Thymus (tissue), 11 donors: ENCODE results near the gene ABCC6. TPM values are rescaled to one million over a fixed set of nuclear protein-coding genes. Genes with fewer than 3 reads are reported as not detected.

Experiments used
- DNase-seq, 9 donors: peaks; one replicate each; pipeline ENCODE4 v3.0.0-alpha.2; 2013; ENCODE audit warnings: low spot score in 9 of 9, low read depth in 6 of 9, missing footprints in 1 of 9
- H3K27ac ChIP-seq, 2 donors: one replicate each; pipeline ENCODE4 v1.5.1; 2013; ENCODE audit warnings: control low read depth in 1 of 2, low read depth in 1 of 2, low read length in 1 of 2, mild to moderate bottlenecking in 1 of 2, moderate library complexity in 1 of 2
- H3K27me3 ChIP-seq, 2 donors: one replicate each; pipeline ENCODE4 v1.5.1; 2013; ENCODE audit warnings: low read length in 1 of 2; ENCODE audit not compliant: control insufficient read depth in 2 of 2, insufficient read depth in 1 of 2
- H3K36me3 ChIP-seq, 2 donors: one replicate each; pipeline ENCODE4 v1.5.1; 2013; ENCODE audit warnings: low read length in 1 of 2, mild to moderate bottlenecking in 1 of 2, moderate library complexity in 1 of 2; ENCODE audit not compliant: control insufficient read depth in 2 of 2, insufficient read depth in 2 of 2
- H3K4me1 ChIP-seq, 2 donors: one replicate each; pipeline ENCODE4 v1.5.1; 2013; ENCODE audit warnings: low read length in 2 of 2; ENCODE audit not compliant: control insufficient read depth in 2 of 2, insufficient read depth in 2 of 2
- H3K4me3 ChIP-seq, 2 donors: one replicate each; pipeline ENCODE4 v1.5.1; 2013; ENCODE audit warnings: low read length in 2 of 2, control low read depth in 1 of 2, mild to moderate bottlenecking in 1 of 2
- H3K9me3 ChIP-seq, 2 donors: one replicate each; pipeline ENCODE4 v1.5.1; 2013; ENCODE audit warnings: low read length in 1 of 2, mild to moderate bottlenecking in 1 of 2; ENCODE audit not compliant: control insufficient read depth in 2 of 2, insufficient read depth in 1 of 2
- WGBS: extraction: QIAGEN DNeasy Blood & Tissue Kit; methylation state at CpG from one replicate; pipeline ENCODE4 v1.1.7; 2013; 5-methylcytosine and 5-hydroxymethylcytosine counted together
- polyA plus RNA-seq: library from polyadenylated mRNA; stranded (reverse); fragments of 200-250 nt; gene quantifications from one replicate; pipeline ENCODE4 v1.2.3, GENCODE V29; 2013
- total RNA-seq: library from RNA; stranded (reverse); fragments of 120-200 nt; gene quantifications from one replicate; pipeline ENCODE4 v1.2.4, GENCODE V29; 2013
- donor health status: healthy.

The ABCC6 gene
- total and polyA plus RNA-seq, 2 donors = 0.09 to 0.62 TPM

- no peaks in the 10 kb centered on the region for H3K36me3 ChIP-seq
- H3K4me1 ChIP-seq = no peaks in the 10 kb centered on the region
- 99% methylated on average over 4 of the region's 4 CpGs for WGBS
- no peak overlapping the region for H3K27ac ChIP-seq
- no peak for DNase-seq
- no peaks in the 10 kb centered on the region for H3K27me3 ChIP-seq
- H3K4me3 ChIP-seq = no peak overlapping the region
- H3K9me3 ChIP-seq = no peaks in the 10 kb centered on the region
These were observed 50.3 kb downstream of the ABCC6 start for GRCh38 chr16:16172991-16173390.

- no peak for DNase-seq
- H3K27ac ChIP-seq = no peak overlapping the region
- H3K27me3 ChIP-seq = no peaks in the 10 kb centered on the region
- no peaks in the 10 kb centered on the region for H3K4me1 ChIP-seq
- no peak overlapping the region for H3K4me3 ChIP-seq
- no peaks in the 10 kb centered on the region for H3K9me3 ChIP-seq
- no peaks in the 10 kb centered on the region for H3K36me3 ChIP-seq
- 93% methylated on average over 4 of the region's 4 CpGs for WGBS
These were observed 51.9 kb downstream of the ABCC6 start for GRCh38 chr16:16171332-16171919.

DNA sequence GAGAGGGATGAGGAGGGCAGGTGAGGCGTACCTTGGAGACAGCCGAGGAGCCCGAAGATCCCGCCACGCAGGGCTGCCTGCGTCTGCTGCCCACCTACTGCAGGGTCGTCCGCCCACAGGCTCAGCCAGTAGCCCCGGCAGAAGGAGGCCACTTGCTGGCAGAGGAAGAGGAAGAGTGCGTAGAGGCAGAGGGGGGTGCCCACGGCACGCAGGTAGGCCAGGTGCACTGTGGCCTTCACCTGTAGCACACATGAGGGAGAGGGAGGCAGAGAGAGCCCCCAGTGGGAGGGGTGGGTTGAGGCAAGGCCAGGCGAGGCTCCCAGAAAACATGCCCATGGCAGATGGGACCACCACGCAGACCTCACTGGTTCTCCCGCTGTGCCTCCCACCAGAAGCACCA lies 53.7 kb downstream of the ABCC6 start:
- Histone ChIP-seq H3K36me3 (no peaks in the 10 kb centered on the region), H3K27ac (no peak overlapping the region), H3K9me3 (no peaks in the 10 kb centered on the region), H3K4me3 (no peak overlapping the region), H3K4me1 (no peaks in the 10 kb centered on the region), H3K27me3 (no peaks in the 10 kb centered on the region)
- DNase-seq = no peak
- WGBS = 95% methylated on average over 15 of the region's 15 CpGs

GRCh38 chr16:16168431-16168830 lies 54.9 kb downstream of the ABCC6 start:
- 93% methylated on average over 14 of the region's 14 CpGs for WGBS
- no peaks in the 10 kb centered on the region for H3K4me1 ChIP-seq
- H3K27ac ChIP-seq = no peak overlapping the region
- no peak for DNase-seq
- no peaks in the 10 kb centered on the region for H3K27me3 ChIP-seq
- H3K9me3 ChIP-seq = no peaks in the 10 kb centered on the region
- H3K4me3 ChIP-seq = no peak overlapping the region
- H3K36me3 ChIP-seq = no peaks in the 10 kb centered on the region

DNA sequence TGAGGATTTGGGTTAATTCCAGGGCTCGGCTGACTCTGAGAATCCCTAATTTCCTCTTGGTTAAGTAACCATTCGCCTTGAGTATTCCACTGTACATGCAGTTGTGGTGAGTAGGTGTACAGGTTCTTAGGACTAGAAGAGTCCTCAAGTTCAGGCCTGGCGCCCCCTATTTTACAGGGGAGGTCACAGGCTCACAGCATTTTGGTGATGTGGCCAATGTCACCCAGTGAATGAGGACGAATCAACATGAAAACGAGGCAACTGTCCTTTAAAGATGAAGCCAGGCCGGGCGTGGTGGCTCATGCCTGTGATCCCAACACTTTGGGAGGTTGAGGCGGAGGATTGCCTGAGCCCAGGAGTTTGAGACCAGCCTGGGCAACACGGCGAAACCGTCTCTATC lies 55.4 kb downstream of the ABCC6 start:
- 91% methylated on average over 11 of the region's 11 CpGs for WGBS
- H3K36me3 ChIP-seq = no peaks in the 10 kb centered on the region
- DNase-seq = no peak
- H3K27me3 ChIP-seq = no peaks in the 10 kb centered on the region
- H3K27ac ChIP-seq = no peak overlapping the region
- H3K4me1 ChIP-seq = no peaks in the 10 kb centered on the region
- no peak overlapping the region for H3K4me3 ChIP-seq
- H3K9me3 ChIP-seq = no peaks in the 10 kb centered on the region

DNA sequence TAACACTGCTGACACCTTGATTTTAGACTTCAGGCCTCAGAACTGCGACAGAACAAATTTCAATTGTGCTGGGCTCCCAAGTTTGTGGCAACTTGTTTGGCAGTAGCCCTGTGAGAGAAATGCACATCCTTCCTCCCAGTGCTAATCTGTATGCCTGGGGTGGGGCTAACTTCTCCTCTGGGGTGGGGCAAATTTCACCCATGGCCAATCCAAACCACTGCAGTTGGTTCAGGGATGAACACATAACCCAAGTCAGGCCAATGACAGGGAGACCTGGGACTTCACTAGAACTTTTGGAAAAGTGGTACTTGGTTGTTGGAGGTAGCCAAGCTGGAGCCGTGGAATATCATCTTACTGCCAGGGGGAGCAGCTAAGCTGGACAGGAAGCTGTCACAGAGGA lies 56.3 kb downstream of the ABCC6 start:
- Histone ChIP-seq H3K36me3 (no peaks in the 10 kb centered on the region), H3K4me3 (no peak overlapping the region), H3K9me3 (no peaks in the 10 kb centered on the region), H3K27me3 (no peaks in the 10 kb centered on the region), H3K4me1 (no peaks in the 10 kb centered on the region), H3K27ac (no peak overlapping the region)
- 48% methylated on average over 2 of the region's 2 CpGs for WGBS
- DNase-seq = no peak

- Histone ChIP-seq H3K9me3 (no peaks in the 10 kb centered on the region), H3K4me1 (no peaks in the 10 kb centered on the region), H3K4me3 (no peak overlapping the region), H3K27ac (no peak overlapping the region), H3K36me3 (no peaks in the 10 kb centered on the region), H3K27me3 (no peaks in the 10 kb centered on the region)
- WGBS = 92% methylated on average over 7 of the region's 7 CpGs
- DNase-seq = no peak
These were observed 57.2 kb downstream of the ABCC6 start for GRCh38 chr16:16166085-16166484.

GRCh38 chr16:16164243-16164642 lies 59.1 kb downstream of the ABCC6 start:
- Histone ChIP-seq H3K36me3 (no peaks in the 10 kb centered on the region), H3K4me3 (no peak overlapping the region), H3K4me1 (no peaks in the 10 kb centered on the region), H3K9me3 (peaks cover 2 to 8% of the 10 kb centered on the region in 2 donors), H3K27me3 (no peaks in the 10 kb centered on the region), H3K27ac (no peak overlapping the region)
- 93% methylated on average over 3 of the region's 3 CpGs for WGBS
- no peak for DNase-seq

GRCh38 chr16:16163571-16163970 lies 59.7 kb downstream of the ABCC6 start:
- peaks cover 2 to 12% of the 10 kb centered on the region in 2 donors for H3K9me3 ChIP-seq
- 53% methylated on average over 5 of the region's 5 CpGs for WGBS

GRCh38 chr16:16163109-16163508 lies 60.2 kb downstream of the ABCC6 start:
- H3K4me3 ChIP-seq = no peak overlapping the region
- DNase-seq = no peak
- H3K27me3 ChIP-seq = no peaks in the 10 kb centered on the region
- no peaks in the 10 kb centered on the region for H3K36me3 ChIP-seq
- H3K27ac ChIP-seq = peak overlapping the region in 1 of 2 donors; percentile 30
- H3K4me1 ChIP-seq = no peaks in the 10 kb centered on the region
- H3K9me3 ChIP-seq = peaks cover 2 to 12% of the 10 kb centered on the region in 2 donors
- WGBS = 87% methylated on average over 4 of the region's 4 CpGs

More at GRCh38 chr16:16163571-16163970, 59.7 kb downstream of the ABCC6 start:
- no peaks in the 10 kb centered on the region for H3K36me3 ChIP-seq
- peak in 1 of 9 donors; percentile 25 for DNase-seq
- no peaks in the 10 kb centered on the region for H3K27me3 ChIP-seq
- no peak overlapping the region for H3K27ac ChIP-seq
- H3K4me1 ChIP-seq = no peaks in the 10 kb centered on the region
- no peak overlapping the region for H3K4me3 ChIP-seq
